PC-3 (cell line): ENCODE measurements around the gene DHRS4.

Experiments
- EZH2 ChIP-seq: fragments of 300-600 bp; sonication (generic); IDR thresholded peaks from one replicate; pipeline ENCODE4 v1.6.1; 2017; ENCODE audit warnings: antibody characterized with exemption, mild to moderate bottlenecking, low read length; ENCODE audit not compliant: unreplicated experiment
- TF ChIP-seq, protein P1 (sequence below): fragments of 300-600 bp; sonication (generic); conservative IDR thresholded peaks from 2 replicates; pipeline ENCODE4 v1.5.1; 2017; ENCODE audit warnings: antibody characterized with exemption, low read depth, mild to moderate bottlenecking, low read length

DNA sequence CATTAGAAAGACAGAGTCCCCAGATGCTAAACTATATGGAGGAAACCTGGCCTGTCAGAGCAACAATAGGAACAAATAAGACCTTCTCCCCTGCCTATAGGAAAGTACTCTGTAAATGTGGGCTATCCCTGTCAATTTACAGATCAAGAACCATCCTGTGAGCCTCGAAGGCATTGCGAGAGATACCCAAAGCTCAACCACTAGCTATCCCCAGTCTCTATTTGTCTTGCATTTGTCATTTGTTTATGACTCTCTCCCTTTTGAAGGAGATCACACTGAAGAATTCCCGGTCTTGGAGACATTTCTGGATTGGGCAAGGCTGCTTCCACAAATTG, 42.7 kb upstream of the DHRS4 start:
- TF ChIP-seq, protein P1, sequence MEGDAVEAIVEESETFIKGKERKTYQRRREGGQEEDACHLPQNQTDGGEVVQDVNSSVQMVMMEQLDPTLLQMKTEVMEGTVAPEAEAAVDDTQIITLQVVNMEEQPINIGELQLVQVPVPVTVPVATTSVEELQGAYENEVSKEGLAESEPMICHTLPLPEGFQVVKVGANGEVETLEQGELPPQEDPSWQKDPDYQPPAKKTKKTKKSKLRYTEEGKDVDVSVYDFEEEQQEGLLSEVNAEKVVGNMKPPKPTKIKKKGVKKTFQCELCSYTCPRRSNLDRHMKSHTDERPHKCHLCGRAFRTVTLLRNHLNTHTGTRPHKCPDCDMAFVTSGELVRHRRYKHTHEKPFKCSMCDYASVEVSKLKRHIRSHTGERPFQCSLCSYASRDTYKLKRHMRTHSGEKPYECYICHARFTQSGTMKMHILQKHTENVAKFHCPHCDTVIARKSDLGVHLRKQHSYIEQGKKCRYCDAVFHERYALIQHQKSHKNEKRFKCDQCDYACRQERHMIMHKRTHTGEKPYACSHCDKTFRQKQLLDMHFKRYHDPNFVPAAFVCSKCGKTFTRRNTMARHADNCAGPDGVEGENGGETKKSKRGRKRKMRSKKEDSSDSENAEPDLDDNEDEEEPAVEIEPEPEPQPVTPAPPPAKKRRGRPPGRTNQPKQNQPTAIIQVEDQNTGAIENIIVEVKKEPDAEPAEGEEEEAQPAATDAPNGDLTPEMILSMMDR, result no peak
- TF ChIP-seq EZH2, result no peak
